HG03571 (cell line): ENCODE measurements around the gene CALHM1.
"Not testable (repeated sequence)": the region's sequence is repeated elsewhere in the genome, so short reads cannot be mapped to it uniquely, and the experiment has no call there.

Experiments
- ATAC-seq: cut with Tn5 transposase; IDR thresholded peaks from one replicate; pipeline ENCODE4 v1.9.1; 2021; ENCODE audit not compliant: unreplicated experiment

Gene CALHM1

GRCh38 chr10:103487410-103487708, 28.7 kb upstream of the CALHM1 start:
- no peak for ATAC-seq

GRCh38 chr10:103486635-103487409, 28.1 kb upstream of the CALHM1 start:
- ATAC-seq: not testable (repeated sequence)

- peak; percentile 64 for ATAC-seq
Measured at GRCh38 chr10:103481974-103482531, 23.4 kb upstream of the CALHM1 start.

GRCh38 chr10:103480521-103480920, 21.8 kb upstream of the CALHM1 start:
- no peak for ATAC-seq

- no peak for ATAC-seq
Measured at GRCh38 chr10:103479135-103479534, 20.4 kb upstream of the CALHM1 start, which contains the start of gene CALHM3. CALHM3 (minus strand) TSS chr10:103479240; CDS start chr10:103479032, 208 bp downstream.

- no peak for ATAC-seq
Measured at GRCh38 chr10:103478671-103479070, 20.0 kb upstream of the CALHM1 start.

GRCh38 chr10:103476046-103476768, 17.5 kb upstream of the CALHM1 start:
- ATAC-seq: no peak

GRCh38 chr10:103475437-103475836, 16.7 kb upstream of the CALHM1 start:
- ATAC-seq: no peak

GRCh38 chr10:103474077-103474476, 15.4 kb upstream of the CALHM1 start:
- ATAC-seq: no peak

GRCh38 chr10:103473261-103473671, 14.6 kb upstream of the CALHM1 start:
- no peak for ATAC-seq

GRCh38 chr10:103472005-103472404, 13.3 kb upstream of the CALHM1 start:
- no peak for ATAC-seq

GRCh38 chr10:103470761-103471653, 12.3 kb upstream of the CALHM1 start:
- peak; percentile 65 for ATAC-seq

GRCh38 chr10:103469201-103469600, 10.5 kb upstream of the CALHM1 start:
- no peak for ATAC-seq

- ATAC-seq: peak; percentile 32
Measured at GRCh38 chr10:103467406-103467805, 8.7 kb upstream of the CALHM1 start.

GRCh38 chr10:103466734-103467133, 8.0 kb upstream of the CALHM1 start:
- ATAC-seq: no peak

GRCh38 chr10:103465411-103466179, 6.9 kb upstream of the CALHM1 start:
- ATAC-seq: no peak

GRCh38 chr10:103463499-103463898, 4.8 kb upstream of the CALHM1 start:
- no peak for ATAC-seq

- no peak for ATAC-seq
Measured at GRCh38 chr10:103459615-103460014, 915 bp upstream of the CALHM1 start.

GRCh38 chr10:103457896-103458583, 660 bp downstream of the CALHM1 start:
- no peak for ATAC-seq
